NOMO-1 (cell line): ENCODE data around the gene RCCD1.
A peak's percentile ranks its signal among the peaks of the same experiment; 100 is the strongest.

ENCODE experiments used
- DNase-seq, 2 experiments: peaks; one replicate each; lab custom pipeline; 2025; ENCODE audit not compliant: unreplicated experiment in 2 of 2; lab: John Stamatoyannopoulos, UW

RCCD1 gene

DNA sequence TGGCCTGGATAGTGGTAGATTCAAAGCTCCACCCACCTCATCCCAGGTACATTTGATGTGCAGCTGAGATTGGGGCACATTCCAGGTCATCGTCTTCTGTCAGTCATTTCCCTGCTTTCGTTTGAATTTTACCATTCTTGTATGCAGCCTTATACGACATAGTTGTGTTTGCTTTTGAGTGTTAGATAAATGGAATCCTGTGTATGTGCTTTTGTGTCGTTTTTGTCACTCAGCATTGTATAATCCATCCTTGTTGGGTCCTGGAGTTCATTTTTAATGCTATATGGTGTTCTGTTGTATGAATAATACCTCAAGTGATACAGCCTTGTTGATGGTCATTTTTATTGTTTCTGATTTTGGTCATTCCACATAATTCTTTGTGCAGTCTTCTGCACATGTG lies 7.3 kb downstream of the RCCD1 start:
- DNase-seq = no peak

DNA sequence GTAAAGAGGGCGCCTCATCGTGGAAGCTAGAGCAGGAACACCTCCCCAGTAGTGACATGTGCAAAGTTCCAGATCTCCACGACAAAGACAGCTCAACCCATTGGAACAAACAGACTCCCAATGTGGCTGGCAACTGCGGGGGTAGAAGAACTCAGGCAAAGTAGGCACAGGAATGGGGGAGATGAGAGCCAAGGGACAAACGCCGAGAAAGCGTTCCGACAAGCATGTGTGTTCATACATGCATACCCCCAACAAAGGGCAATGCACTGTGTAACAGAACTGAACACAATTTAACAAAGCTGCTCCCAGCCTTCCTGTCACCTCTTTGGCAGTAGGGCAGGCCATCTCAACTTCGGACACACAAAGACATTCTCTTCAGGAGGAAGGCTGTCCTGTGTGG lies 11.6 kb downstream of the RCCD1 start:
- DNase-seq = no peak

DNA sequence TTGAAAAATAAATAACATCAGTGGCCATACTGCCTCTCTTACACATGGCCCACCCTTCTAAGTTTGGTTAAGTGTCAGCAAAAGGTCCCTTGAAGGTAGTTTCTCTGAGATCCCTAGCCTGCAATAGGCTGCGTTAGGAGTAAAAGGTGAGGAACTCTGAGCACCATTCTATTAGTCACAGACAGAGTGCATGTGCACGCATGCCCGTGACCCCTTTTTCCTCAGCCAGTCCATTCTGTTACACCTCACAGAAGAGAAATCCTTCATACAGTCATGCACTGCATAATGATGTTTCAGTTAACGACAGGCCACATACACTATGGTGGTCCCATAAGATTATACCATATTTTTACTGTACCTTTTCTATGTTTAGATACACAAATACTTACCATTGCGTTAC lies 12.5 kb downstream of the RCCD1 start:
- no peak for DNase-seq

DNA sequence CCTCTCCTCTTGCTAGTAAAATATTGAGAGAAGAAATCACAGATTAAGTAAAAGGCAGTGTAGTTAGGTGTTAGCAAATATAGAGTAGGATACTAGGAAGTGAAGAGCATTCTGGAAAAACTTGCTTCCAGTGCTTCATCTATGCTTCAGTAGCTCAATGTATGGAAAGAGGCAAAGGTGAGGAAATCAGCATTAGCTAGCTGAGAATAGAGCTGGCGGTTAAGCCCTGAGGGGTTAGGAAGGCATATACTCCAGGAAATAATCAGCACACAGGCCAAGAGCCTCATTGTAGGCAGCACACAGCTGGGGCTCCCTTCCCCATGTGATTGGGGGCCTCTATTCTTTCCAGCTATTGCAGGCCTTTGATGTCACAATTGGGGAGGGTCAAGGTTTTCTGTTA lies 13.8 kb downstream of the RCCD1 start:
- DNase-seq = no peak

DNA sequence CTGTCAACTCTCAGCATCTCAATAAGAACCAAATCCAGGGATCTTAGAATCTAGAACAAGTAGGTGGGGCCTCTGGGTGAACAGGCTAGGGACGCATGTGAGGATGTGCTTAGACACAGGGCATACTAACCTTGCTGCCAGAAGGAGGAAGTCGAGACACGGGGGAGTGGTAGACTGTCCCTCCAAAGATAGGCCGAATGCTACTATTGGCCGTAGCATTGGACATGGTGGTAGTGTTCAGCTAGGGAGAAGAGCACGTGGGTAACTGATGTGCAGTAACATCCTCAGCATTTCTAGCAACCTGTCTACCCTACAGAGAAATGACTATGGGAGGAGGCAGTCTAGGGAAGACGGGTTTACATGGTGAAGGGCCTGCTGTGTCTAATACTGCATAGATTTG lies 15.6 kb downstream of the RCCD1 start:
- no peak for DNase-seq

DNA sequence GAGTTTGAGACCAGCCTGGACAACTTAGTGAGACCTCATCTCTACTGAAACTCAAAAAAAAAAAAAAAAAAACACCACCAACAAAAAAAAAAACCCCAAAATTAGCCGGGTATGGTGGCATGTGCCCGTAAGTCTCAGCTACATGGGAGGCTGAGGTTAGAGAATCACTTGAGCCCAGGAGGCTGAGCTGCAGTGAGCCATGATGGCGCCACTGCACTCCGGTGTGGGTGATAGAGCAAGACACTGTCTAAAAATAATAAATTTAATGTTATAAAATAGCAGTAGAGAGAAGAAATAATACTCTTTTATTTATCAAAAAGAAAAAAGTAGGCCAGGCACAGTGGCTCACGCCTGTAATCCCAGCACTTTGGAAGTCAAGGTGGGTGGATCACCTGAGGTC lies 17.4 kb downstream of the RCCD1 start:
- no peak for DNase-seq

DNA sequence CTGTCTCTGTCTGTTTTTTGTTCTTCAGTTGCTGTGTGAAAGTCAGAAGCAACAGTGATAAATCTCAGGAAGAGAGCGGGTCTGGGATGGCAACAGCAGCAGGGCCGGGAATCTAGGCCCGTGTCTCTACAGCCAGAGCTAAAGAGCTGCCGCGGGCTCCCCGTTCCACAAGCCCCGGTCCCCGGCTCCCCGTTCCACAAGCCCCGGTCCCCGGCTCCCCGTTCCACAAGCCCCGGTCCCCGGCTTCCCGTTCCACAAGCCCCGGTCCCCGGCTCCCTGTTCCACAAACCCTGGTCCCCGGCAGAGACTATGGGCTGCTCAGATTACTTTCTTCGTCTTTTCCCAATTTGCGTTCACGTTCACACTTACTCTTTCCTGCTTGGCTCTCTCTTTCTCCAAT lies 19.5 kb downstream of the RCCD1 start:
- no peak for DNase-seq

DNA sequence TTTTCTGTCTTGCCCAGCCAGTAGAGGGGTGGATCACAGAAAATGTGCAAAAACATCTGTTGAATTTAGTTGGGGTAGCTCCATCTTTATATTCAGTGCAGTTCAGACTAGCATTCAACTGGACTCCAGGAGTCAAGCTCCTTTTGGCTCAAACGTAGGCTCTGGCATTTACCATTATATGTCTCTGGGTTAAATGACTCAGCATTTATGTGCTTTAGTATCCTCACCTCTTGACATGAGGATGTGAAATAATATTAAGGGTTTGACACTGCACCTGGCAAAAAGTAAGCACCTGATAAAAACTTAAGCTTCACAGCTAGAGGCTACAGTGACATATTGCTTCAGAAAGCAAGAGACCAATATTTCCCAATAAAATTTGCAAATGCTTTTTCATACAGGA lies 24.9 kb downstream of the RCCD1 start:
- no peak for DNase-seq

DNA sequence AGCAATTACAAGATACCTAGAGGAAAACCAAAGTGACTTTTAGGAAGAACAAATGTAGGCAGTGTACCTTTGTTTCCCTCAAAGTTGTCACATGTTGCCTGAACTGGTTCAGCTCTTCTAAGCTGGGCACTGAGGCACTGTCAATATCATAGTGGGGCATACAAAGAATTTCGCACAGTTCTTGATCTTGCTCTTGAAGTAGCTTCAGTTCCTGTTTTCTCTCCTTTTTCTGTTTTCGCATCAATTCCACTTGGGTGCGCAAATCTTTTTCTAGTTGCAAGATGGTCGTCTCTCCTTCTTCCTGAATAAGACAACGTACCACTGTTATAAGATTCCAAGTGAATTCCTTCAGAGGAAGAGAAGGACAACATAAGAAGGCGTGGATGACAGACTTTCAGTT lies 27.0 kb downstream of the RCCD1 start:
- peak in 1 of 2 experiments; percentile 25 for DNase-seq

DNA sequence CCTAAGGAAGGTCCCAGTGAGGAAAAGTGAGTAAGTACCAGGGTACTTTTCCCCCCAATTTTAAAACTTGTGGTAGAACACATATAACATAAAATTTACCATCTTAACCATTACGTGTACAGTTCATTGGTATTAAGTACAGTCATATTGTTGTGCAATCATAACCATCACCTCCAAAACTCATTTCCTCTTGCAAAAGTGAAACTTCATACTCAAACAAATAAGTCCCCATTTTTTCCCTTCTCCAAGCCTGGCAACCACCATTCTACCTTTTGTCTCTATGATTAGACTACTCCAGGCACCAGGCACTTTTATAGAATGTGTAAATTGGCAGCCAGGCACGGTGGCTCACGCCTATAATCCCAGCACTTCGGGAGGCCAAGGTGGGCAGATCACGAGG lies 27.5 kb downstream of the RCCD1 start:
- peak in 1 of 2 experiments; percentile 78 for DNase-seq

DNA sequence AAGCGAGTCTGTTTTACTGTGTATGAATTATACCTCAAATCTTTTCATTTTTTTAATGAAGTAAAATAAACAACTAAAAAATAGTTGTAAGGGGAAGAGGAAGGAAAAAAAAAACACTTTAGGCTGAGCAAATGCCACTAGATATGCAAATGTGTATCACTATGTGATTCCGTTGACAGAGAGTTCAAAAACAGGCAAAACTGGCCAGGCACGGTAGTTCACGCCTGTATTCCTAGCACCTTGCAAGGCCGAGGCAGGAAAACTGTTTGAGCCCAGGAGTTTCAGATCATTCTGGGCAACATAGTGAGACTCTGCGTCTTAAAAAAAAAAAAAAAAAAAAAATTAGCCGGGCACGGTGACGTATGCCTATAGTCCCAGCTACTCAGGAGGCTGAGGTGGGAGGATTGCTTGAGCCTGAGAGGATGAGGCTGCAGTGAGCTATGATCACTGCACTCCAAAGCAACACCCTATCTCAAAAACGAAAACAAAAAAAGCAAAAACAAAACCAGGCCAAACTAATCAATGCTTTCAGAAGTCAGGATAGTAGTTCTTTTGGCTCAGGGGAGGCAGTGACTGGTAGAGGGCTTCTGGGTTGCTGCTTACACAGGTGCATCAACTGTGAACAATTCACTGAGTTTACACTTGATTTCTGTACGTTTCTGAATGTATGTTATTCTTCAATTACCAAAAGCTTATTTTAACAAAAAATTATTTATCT lies 32.3 kb downstream of the RCCD1 start:
- DNase-seq = no peak

DNA sequence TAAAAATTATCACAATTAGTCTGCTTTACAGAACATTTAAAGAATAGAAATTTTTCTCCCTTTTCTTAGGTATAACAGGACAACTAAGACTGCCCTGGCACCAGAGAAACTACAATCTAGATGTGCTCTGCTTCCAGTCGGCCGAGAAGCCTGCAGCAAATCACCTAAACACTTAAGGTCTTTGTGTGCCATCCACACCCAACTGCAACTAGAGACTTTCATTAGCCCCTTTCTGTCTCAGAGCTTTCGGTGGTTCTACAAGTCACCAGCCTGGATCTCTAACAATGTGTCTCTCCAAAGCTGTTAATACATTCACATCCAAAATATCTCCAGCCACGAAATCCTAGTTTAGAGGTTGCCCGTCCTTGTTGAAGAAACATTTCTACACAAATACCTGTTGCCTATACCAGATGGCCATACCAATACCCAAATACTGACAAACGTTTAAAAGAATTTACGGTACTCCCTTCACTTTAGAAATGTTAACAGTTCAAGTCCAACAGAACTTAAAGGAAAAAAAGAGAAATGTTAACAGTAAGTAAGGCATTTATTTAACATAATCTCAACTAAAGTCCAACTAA lies 33.0 kb downstream of the RCCD1 start:
- DNase-seq = no peak

DNA sequence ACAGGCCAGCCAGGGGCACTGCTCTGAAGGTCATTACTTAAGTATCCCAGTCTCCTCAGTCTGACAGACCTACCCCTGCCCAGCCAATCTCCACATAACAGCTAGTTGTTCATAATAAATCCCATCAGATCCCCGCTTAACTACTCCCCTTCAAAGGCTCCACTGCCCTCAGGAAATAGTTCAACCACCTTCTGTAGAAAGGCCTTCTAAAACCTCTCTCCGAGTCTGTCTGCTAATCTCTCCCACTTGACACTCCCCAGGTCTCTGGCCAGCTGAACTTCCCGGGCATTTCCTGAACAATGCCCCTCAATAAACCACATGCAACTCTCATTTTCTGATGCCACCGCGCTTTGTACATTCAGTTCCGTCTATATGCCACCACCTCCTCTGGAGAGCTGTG lies 33.6 kb downstream of the RCCD1 start:
- no peak for DNase-seq

DNA sequence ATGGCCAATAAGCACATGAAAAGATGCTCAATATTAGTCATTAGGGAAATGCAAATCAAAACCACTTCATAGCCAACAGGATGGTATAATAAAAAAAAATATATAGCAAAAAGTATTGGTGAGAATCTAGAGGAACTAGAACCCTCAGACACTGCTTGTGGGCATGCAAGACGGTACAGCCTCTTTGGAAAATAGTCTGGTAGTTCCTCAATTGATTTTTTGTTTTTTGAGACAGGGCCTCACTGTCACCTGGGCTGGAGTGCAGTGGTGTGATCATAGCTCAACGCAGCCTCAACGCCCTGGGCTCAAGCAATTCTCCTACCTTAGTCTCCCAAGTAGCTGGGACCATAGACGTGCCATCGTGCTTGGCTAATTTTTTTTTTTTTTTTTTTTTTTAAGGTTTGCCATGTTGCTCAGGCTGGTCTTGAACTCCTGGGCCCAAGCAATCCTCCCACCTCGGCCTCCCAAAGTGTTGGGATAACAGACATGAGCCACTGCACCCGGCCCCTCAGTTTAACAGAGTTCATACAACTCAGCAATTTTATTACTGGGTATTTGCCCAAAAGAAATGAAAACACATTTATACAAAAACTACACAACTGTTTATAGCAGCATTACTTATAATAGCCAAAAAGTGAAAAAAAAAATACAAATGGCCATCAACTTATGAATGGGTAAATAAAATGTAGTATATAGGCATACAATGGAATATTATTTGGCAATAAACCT lies 34.5 kb downstream of the RCCD1 start:
- DNase-seq = no peak

DNA sequence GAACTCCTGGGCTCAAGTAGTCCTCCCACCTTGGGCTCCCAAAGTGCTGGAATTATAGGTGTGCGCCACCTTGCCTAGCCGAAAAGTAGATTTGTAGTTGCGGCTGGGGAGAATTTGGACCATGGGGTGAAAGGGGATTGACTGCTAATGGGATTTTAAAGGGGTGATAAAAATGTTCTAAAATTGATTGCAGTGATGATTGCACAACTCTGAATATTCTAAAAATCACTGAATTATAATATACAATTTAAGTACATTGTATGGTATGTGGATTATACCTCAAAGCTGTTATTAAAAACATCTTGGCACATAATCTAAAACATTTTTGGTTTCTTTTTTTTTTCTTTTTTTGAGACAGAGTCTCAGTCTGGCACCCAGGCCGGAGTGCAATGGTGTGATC lies 35.8 kb downstream of the RCCD1 start:
- DNase-seq = no peak

DNA sequence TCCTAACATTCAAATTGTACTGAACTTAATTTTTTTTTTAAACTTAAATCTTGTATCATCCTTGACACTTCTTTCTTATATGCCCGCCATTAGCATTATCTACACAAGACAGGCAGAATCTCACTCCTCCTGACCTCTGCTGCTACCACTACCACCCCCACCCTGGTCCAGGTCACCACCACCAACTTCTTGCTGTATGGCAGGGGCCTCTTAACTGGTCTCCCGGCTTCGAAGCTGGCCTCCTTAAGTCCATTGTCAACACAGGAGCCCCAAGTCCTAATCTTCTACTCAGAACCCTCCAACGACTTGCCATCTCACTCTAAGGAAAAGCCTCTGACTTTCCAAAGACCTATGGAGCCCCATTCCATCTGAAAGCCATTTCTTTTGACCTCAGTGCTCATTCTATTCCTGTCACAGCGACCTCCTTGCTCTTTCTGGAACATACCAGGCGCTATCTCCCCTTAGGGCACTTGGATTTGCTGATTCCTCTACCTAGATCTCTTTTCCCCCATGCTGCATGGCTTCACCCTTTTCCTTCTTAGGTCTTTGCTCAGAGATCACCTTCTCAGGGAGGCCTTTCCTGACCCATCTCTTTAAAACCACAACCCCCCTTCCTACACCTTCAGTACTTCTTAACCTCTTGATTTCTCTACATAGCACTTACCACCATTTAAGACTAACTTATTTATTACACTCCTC lies 37.1 kb downstream of the RCCD1 start:
- no peak for DNase-seq

DNA sequence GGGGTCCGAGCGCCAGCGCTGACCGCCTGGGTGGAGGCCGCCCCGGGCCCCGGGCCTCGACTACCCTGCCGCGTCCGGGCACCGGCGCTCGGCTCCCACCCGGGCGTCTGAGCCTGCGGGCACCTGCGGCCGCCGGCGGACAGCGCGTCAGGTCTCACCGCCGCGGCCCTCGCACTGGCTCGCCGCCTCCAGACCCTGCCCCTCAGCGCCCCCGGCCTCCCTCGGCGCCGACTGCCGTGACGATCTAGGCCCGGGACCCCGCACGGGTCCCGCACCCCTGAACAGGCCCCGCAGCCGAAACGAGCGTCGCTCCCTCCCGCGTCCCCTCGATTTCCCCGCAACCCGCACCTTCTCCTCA lies 39.4 kb downstream of the RCCD1 start:
- DNase-seq = peak in 1 of 2 experiments; percentile 11

DNA sequence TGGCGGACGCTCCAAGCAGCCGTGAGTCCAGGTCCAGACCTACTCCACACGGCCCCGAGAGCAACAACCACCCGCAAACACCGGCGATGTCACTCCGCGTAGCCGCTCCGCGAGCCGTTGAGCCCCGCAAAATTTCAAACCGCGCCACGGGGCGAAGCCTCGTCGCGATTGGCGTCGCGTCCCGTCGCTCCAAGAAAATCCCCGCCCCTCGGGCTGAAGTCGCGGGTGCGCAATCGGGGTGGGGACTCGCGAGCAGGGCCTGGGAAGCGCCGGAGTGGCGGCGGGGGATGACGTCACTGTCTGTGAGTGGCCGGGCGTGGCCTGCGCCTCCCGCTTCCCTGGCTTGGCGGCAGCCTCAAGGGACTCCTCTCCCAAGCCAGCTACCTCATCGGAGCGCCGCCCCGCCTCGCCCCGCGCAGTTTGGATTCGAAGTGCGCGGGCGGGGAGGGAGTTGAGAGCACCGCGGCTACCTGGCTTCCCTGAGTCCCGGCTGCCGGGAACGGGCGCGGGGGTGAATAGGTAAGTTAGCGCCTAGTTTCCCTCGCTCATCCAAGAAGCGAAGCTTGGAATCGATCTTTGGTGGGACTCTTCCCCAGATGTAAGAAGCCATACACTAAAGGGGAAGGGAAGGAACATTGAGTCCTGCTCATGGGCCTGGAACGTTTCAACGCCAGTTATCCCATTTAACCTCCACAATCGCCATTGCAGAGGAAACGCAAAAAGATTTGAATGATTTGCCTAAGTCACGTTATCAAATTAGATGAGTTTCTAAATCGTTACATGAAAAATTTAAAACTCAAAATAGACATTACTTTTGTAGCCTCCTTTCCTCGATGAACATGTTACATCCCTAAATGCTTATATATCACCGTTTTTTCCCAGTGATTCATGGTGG lies 40.0 kb downstream of the RCCD1 start, which contains the start of gene PRC1:
Gene PRC1, minus strand, starts transcription at position 119 of the 895 bp plus-strand sequence. Its CDS starts 118 bp downstream, at position 1.
- DNase-seq = peak; percentile 97 to 99

DNA sequence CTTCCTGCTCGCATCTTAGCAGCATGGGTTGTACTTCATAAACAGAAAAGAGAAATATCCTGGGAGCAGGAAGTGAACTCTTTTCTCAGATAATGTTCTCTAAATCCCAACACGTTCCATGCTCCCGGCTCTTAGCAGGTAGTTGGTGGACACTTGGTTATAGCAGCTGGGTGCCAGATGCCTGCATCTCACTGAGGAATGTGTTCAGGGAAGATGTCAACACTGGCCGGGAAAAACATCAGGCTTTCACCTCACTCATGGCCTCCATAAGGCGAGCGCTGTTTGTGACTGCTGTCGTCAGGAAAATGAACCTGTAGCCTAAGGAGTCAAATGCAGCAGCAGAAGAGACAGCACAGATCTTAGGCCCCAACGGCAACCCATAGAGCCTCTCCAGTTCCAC lies 44.1 kb downstream of the RCCD1 start:
- DNase-seq = no peak

DNA sequence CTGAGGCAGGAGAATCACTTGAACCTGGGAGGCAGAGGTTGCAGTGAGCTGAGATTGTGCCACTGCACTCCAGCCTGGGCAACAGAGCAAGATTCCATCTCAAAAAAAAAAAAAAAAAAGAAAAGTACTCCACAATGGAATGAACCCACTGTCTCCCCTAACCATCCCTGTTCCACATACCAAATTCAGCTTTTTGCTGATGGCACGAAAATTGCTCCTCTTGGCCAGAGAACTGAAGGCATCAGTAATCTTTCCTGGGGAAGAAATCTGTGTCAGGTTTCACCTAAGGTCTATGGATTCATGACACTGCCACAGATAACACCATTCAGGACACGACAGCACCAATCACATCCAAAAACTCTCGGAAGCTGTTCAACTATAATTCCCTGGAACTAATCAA lies 46.5 kb downstream of the RCCD1 start:
- no peak for DNase-seq

DNA sequence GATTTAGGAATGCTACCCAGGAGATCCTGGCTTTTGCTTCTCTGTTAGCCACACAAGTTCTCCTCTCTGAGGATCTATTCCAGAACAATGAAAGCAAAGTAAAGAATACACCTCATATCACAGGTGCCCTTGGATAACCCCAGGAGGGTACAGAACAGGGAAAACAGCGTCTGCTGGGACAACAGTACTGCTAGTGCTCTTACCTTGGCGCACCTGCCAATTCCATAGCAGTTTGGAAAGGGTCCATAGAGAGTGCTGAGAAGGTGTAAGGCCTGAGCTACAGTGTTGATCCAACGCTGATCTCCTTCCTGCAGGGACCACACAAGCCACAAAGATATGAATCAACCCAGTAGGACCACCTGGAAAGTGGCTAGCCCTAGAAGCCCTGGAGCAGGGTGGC lies 52.6 kb downstream of the RCCD1 start:
- no peak for DNase-seq
